Esophagus squamous epithelium (tissue), 4 donors: ENCODE results near the gene CITED1.

Experiments used
- POLR2A ChIP-seq, 4 donors: fragments of 450-650 bp; IDR thresholded peaks; one replicate each; pipeline ENCODE4 v1.6.1; 2017; ENCODE audit warnings: antibody characterized with exemption in 4 of 4, mild to moderate bottlenecking in 4 of 4, moderate library complexity in 3 of 4
- TF ChIP-seq, protein P1 (sequence below), 6 experiments: fragments of 450-650 bp in 4 of 6; fragments of 200-600 bp in 2 of 6; sonication (generic) in 2 of 6; IDR thresholded peaks; one replicate each; pipeline ENCODE4 v1.5.1; 2016 to 2019; ENCODE audit warnings: antibody characterized with exemption in 6 of 6, mild to moderate bottlenecking in 4 of 6, moderate library complexity in 4 of 6

DNA sequence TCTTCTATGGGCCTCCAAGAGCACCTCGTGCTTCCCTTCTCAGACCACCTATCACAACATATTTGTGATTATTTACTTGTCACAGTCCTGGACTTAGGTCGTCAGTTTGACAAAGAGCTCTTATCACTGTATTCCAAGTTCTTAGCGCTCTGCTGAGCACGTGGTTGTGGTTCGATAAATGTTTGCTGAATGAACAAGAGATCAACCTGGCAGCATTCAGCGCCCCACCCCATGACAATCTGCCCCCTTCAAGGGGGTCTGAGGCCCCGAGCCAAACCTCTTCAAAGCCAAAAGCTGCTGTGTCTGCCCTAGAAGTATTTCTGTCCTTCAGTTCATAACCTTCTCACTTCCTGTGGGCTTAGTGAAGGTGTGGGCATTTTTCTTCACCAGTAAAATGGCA, 43.6 kb downstream of the CITED1 start:
- TF ChIP-seq, protein P1, sequence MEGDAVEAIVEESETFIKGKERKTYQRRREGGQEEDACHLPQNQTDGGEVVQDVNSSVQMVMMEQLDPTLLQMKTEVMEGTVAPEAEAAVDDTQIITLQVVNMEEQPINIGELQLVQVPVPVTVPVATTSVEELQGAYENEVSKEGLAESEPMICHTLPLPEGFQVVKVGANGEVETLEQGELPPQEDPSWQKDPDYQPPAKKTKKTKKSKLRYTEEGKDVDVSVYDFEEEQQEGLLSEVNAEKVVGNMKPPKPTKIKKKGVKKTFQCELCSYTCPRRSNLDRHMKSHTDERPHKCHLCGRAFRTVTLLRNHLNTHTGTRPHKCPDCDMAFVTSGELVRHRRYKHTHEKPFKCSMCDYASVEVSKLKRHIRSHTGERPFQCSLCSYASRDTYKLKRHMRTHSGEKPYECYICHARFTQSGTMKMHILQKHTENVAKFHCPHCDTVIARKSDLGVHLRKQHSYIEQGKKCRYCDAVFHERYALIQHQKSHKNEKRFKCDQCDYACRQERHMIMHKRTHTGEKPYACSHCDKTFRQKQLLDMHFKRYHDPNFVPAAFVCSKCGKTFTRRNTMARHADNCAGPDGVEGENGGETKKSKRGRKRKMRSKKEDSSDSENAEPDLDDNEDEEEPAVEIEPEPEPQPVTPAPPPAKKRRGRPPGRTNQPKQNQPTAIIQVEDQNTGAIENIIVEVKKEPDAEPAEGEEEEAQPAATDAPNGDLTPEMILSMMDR (IDR thresholded peaks at IDR 0.05), result no peak
- no peak for TF ChIP-seq POLR2A (IDR thresholded peaks at IDR 0.05)
